A549 (cell line): ENCODE results near the gene POC1B. TPM values are rescaled to one million over a fixed set of nuclear protein-coding genes. Genes with fewer than 3 reads are reported as not detected.

Experiments
- ATAC-seq, 2 experiments: fragments of 200-7000 bp in 1 of 2; fragments of >200 bp in 1 of 2; cut with Nextera tagmentation in 1 of 2; cut with Tn5 transposase in 1 of 2; 3 replicates each; pipeline versions ENCODE4 v1.8.0 to v1.9.1; 2018 to 2020; ENCODE audit warnings: mild to moderate bottlenecking in 1 of 2, moderate library complexity in 1 of 2
- CTCF ChIA-PET: fragments of 300-600 bp; sonication (Branson Sonifier 250); formaldehyde crosslinking; extraction: SDS; loops from one replicate; lab custom pipeline; 2021; ENCODE audit warnings: antibody characterized with exemption, inconsistent platforms; lab: Yijun Ruan, JAX
- POLR2A ChIA-PET: fragments of 350-600 bp; formaldehyde crosslinking; extraction: SDS; loops from one replicate; lab custom pipeline; 2021; ENCODE audit warnings: antibody characterized with exemption, inconsistent platforms; lab: Yijun Ruan, JAX
- DNase-seq, 2 experiments: peaks; one replicate each; pipeline versions ENCODE4 v3.0.0 to v3.0.0-alpha.2; 2011 to 2016; ENCODE audit warnings: low read depth in 1 of 2, low spot score in 1 of 2
- FAIRE-seq: peaks from 2 replicates; lab custom pipeline; 2011; peaks lifted over from hg19 to GRCh38; lab: Jason Lieb, UNC
- H3K27ac ChIP-seq, 2 experiments: fragments of >200 bp; sonication (Bioruptor Twin); formaldehyde crosslinking; 3 replicates each; pipeline ENCODE4 v1.5.1; 2016 to 2017
- H3K4me1 ChIP-seq: fragments of >200 bp; sonication (Bioruptor Twin); formaldehyde crosslinking; 3 replicates; pipeline ENCODE4 v1.6.1; 2016
- H3K4me2 ChIP-seq: fragments of >200 bp; sonication (Bioruptor Twin); formaldehyde crosslinking; 3 replicates; pipeline ENCODE4 v1.6.1; 2016
- H3K4me3 ChIP-seq: fragments of >200 bp; sonication (Bioruptor Twin); formaldehyde crosslinking; 3 replicates; pipeline ENCODE4 v1.5.1; 2016
- H3K9me3 ChIP-seq: fragments of >200 bp; sonication (Bioruptor Twin); formaldehyde crosslinking; 3 replicates; pipeline ENCODE4 v1.6.1; 2016
- CEBPB ChIP-seq, 2 experiments: fragments of >200 bp in 1 of 2; sonication (Bioruptor Twin) in 1 of 2; formaldehyde crosslinking in 1 of 2; IDR thresholded peaks; 2 replicates each; pipeline ENCODE4 v1.6.1; 2012 to 2016
- CHD2 ChIP-seq: fragments of 150-350 bp; IDR thresholded peaks from 2 replicates; pipeline ENCODE4 v1.6.1; 2014; ENCODE audit warnings: low read length; ENCODE audit not compliant: partially characterized antibody
- CHD4 ChIP-seq: fragments of 200-600 bp; sonication (generic); IDR thresholded peaks from 2 replicates; pipeline ENCODE4 v1.6.1; 2016; ENCODE audit warnings: antibody characterized with exemption, mild to moderate bottlenecking, borderline replicate concordance
- E2F6 ChIP-seq: IDR thresholded peaks from 2 replicates; pipeline ENCODE4 v1.6.1; 2012; ENCODE audit warnings: low read depth, borderline replicate concordance
- ELK1 ChIP-seq: fragments of 150-350 bp; IDR thresholded peaks from 2 replicates; pipeline ENCODE4 v1.6.1; 2014; ENCODE audit warnings: low read depth, mild to moderate bottlenecking, low read length
- ESRRA ChIP-seq: fragments of 150-350 bp; IDR thresholded peaks from 2 replicates; pipeline ENCODE4 v1.6.1; 2014; ENCODE audit warnings: mild to moderate bottlenecking, low read length, borderline replicate concordance
- GATA3 ChIP-seq: IDR thresholded peaks from 2 replicates; pipeline ENCODE4 v1.6.1; 2012; ENCODE audit warnings: borderline replicate concordance
- HES2 ChIP-seq: fragments of >200 bp; sonication (Bioruptor Twin); formaldehyde crosslinking; IDR thresholded peaks from 2 replicates; pipeline ENCODE4 v1.6.1; 2016
- HEYL ChIP-seq: fragments of 250-450 bp; sonication (Bioruptor Pico); IDR thresholded peaks from 2 replicates; pipeline ENCODE4 v1.8.0; 2021; ENCODE audit warnings: mild to moderate bottlenecking, moderate library complexity
- HOXB5 ChIP-seq: fragments of 250-450 bp; sonication (Bioruptor Pico); IDR thresholded peaks from 2 replicates; pipeline ENCODE4 v1.5.0; 2020; ENCODE audit warnings: mild to moderate bottlenecking, moderate library complexity
- JUN ChIP-seq, 2 experiments: fragments of >200 bp; sonication (Bioruptor Twin); formaldehyde crosslinking; IDR thresholded peaks; 2 replicates in 1 of 2; 3 replicates in 1 of 2; pipeline ENCODE4 v1.6.1; 2016 to 2017
- KDM5A ChIP-seq: fragments of 200-600 bp; sonication (generic); IDR thresholded peaks from 2 replicates; pipeline ENCODE4 v1.6.1; 2016; ENCODE audit warnings: antibody characterized with exemption, mild to moderate bottlenecking
- MAFK ChIP-seq: fragments of 450-650 bp; IDR thresholded peaks from 2 replicates; pipeline ENCODE4 v1.6.1; 2014; ENCODE audit not compliant: partially characterized antibody
- MAX ChIP-seq: IDR thresholded peaks from 2 replicates; pipeline ENCODE4 v1.6.1; 2012
- MAZ ChIP-seq: fragments of 150-350 bp; IDR thresholded peaks from 2 replicates; pipeline ENCODE4 v1.6.1; 2014; ENCODE audit warnings: antibody characterized with exemption, low read depth, low read length, borderline replicate concordance
- NPAS2 ChIP-seq: fragments of 250-450 bp; sonication (Bioruptor Pico); IDR thresholded peaks from 2 replicates; pipeline ENCODE4 v1.8.0; 2022; ENCODE audit warnings: mild to moderate bottlenecking, moderate library complexity, borderline replicate concordance
- NR3C1 ChIP-seq: fragments of >200 bp; sonication (Bioruptor Twin); formaldehyde crosslinking; IDR thresholded peaks from 3 replicates; pipeline ENCODE4 v1.6.1; 2017
- PHF8 ChIP-seq: fragments of 200-600 bp; sonication (generic); IDR thresholded peaks from 2 replicates; pipeline ENCODE4 v1.6.1; 2016; ENCODE audit warnings: low read depth, mild to moderate bottlenecking, antibody characterized with exemption, moderate library complexity, borderline replicate concordance
- POLR2A ChIP-seq: IDR thresholded peaks from 2 replicates; pipeline ENCODE4 v1.6.1; 2012; ENCODE audit warnings: mild to moderate bottlenecking, low read length
- RAD21 ChIP-seq, 2 experiments: fragments of >200 bp in 1 of 2; sonication (Bioruptor Twin) in 1 of 2; formaldehyde crosslinking in 1 of 2; IDR thresholded peaks in 1 of 2; conservative IDR thresholded peaks in 1 of 2; 2 replicates in 1 of 2; 3 replicates in 1 of 2; pipeline ENCODE4 v1.6.1; 2012 to 2018; ENCODE audit warnings: inconsistent platforms in 1 of 2
- RCOR1 ChIP-seq: fragments of 150-350 bp; IDR thresholded peaks from 2 replicates; pipeline ENCODE4 v1.6.1; 2014; ENCODE audit warnings: antibody characterized with exemption, low read length, low read depth
- RNF2 ChIP-seq: fragments of 200-600 bp; sonication (generic); IDR thresholded peaks from 2 replicates; pipeline ENCODE4 v1.6.1; 2016; ENCODE audit warnings: low read depth, mild to moderate bottlenecking, antibody characterized with exemption, moderate library complexity, borderline replicate concordance
- SMC3 ChIP-seq: fragments of >200 bp; sonication (Bioruptor Twin); formaldehyde crosslinking; IDR thresholded peaks from 3 replicates; pipeline ENCODE4 v1.6.1; 2018; ENCODE audit warnings: inconsistent platforms
- TFCP2L1 ChIP-seq: fragments of 250-450 bp; sonication (Bioruptor Pico); IDR thresholded peaks from 2 replicates; pipeline ENCODE4 v1.5.0; 2021; ENCODE audit warnings: mild to moderate bottlenecking
- TP53 ChIP-seq: fragments of 250-450 bp; sonication (Bioruptor Pico); IDR thresholded peaks from 2 replicates; pipeline ENCODE4 v1.5.0; 2021; ENCODE audit warnings: mild to moderate bottlenecking, moderate library complexity
- USF2 ChIP-seq: fragments of 450-650 bp; IDR thresholded peaks from 2 replicates; pipeline ENCODE4 v1.6.1; 2014; ENCODE audit warnings: antibody characterized with exemption
- ZC3H11A ChIP-seq: fragments of 450-650 bp; IDR thresholded peaks from 2 replicates; pipeline ENCODE4 v1.6.1; 2014; ENCODE audit warnings: antibody characterized with exemption, mild to moderate bottlenecking
- ZFP36 ChIP-seq: fragments of 450-650 bp; IDR thresholded peaks from 2 replicates; pipeline ENCODE4 v1.6.1; 2014; ENCODE audit warnings: borderline replicate concordance; ENCODE audit not compliant: partially characterized antibody
- ZNF302 ChIP-seq: fragments of 250-450 bp; sonication (Bioruptor Pico); IDR thresholded peaks from 2 replicates; pipeline ENCODE4 v1.9.0; 2021; ENCODE audit warnings: inconsistent platforms, mild to moderate bottlenecking, moderate library complexity
- ZSCAN20 ChIP-seq: fragments of 250-450 bp; sonication (Bioruptor Pico); IDR thresholded peaks from 2 replicates; pipeline ENCODE4 v1.8.0; 2022; ENCODE audit warnings: mild to moderate bottlenecking, moderate library complexity
- WGBS: methylation state at CpG from one replicate; pipeline ENCODE4 v1.1.6; 2017; ENCODE audit errors: missing lambda C conversion rate; 5-methylcytosine and 5-hydroxymethylcytosine counted together
- polyA plus RNA-seq, 4 experiments: library from polyadenylated mRNA; depleted of rRNA in 3 of 4; stranded (reverse); fragments of >200 nt; fragmentation: RNase III in 1 of 4; extraction: RNeasy Plus Mini Kit Qiagen cat#74134 plus additional on column Dnase treatment in 1 of 4; gene quantifications; 2 replicates in 3 of 4; 3 replicates in 1 of 4; pipeline ENCODE4 v1.2.3, GENCODE V29; 2011 to 2017

The POC1B gene
- polyA plus RNA-seq, 2 of the 4 experiments (the other 2 are of a cell fraction), result 10.8 to 38.6 TPM

- 91% methylated on average over 7 of the region's 7 CpGs for WGBS
- ChIA-PET CTCF (interaction anchor here (1.2 to 1.6 kb wide), 4 partner anchors 70 to 437 kb away, joined by 3 to 5 read pairs (median 4); partner anchors contain the start of gene GALNT4), POLR2A (no interaction called here)
- H3K4me3 ChIP-seq, result no peak overlapping the region
- DNase-seq, result no peak
- peaks cover 15% of the 10 kb centered on the region; the same call in 2 of the 3 replicates for H3K4me1 ChIP-seq
- peak; percentile 36 to 39; a peak in 3 of 6 replicates for ATAC-seq
- FAIRE-seq, result no peak
- no peak overlapping the region for H3K4me2 ChIP-seq
- H3K9me3 ChIP-seq, result no peaks in the 10 kb centered on the region
- TF ChIP-seq HOXB5 (no peak), RCOR1 (no peak), ELK1 (no peak), ZSCAN20 (CRISPR knock-in tag) (no peak), ESRRA (no peak), SMC3 (no peak), ZC3H11A (no peak), PHF8 (no peak), CHD4 (no peak), RNF2 (no peak), CEBPB (IDR thresholded peaks at IDR 0.05) (no peak), POLR2A (no peak), HEYL (CRISPR knock-in tag) (no peak), MAZ (no peak), TP53 (no peak), CHD2 (no peak), USF2 (no peak), MAX (no peak), RAD21 (conservative IDR thresholded peaks at IDR 0.05 in 1 of 2, IDR thresholded peaks at IDR 0.05 in 1 of 2) (no peak)
- no peak overlapping the region for H3K27ac ChIP-seq
These were observed 71.6 kb downstream of the POC1B start for GRCh38 chr12:89454080-89454848.

- Histone ChIP-seq H3K9me3 (no peaks in the 10 kb centered on the region), H3K4me2 (no peak overlapping the region), H3K4me1 (peaks cover 15% of the 10 kb centered on the region; the same call in 2 of the 3 replicates), H3K4me3 (no peak overlapping the region)
- DNase-seq (peak in 1 of 2 experiments; percentile 35), ATAC-seq (peak in 1 of 2 experiments; percentile 52; a peak in 4 of 6 replicates), FAIRE-seq (peak; percentile 32)
- POLR2A ChIA-PET, result no interaction called here
- CTCF ChIA-PET, result interaction anchor here (1.3 to 1.6 kb wide), 2 partner anchors 401 to 436 kb away, joined by 4 to 5 read pairs; no protein-coding TSS in a partner anchor
- WGBS, result 82% methylated on average over 6 of the region's 6 CpGs
- TF ChIP-seq RNF2, result no peak
- no peak for TF ChIP-seq RAD21 (conservative IDR thresholded peaks at IDR 0.05 in 1 of 2, IDR thresholded peaks at IDR 0.05 in 1 of 2)
- no peak for TF ChIP-seq ZNF302 (CRISPR knock-in tag)
- no peak for TF ChIP-seq TFCP2L1 (CRISPR knock-in tag)
- TF ChIP-seq HES2, result no peak
- TF ChIP-seq MAFK, result no peak
- TF ChIP-seq JUN (IDR thresholded peaks at IDR 0.05), result no peak
- no peak for TF ChIP-seq E2F6
- no peak for TF ChIP-seq HEYL (CRISPR knock-in tag)
- TF ChIP-seq GATA3, result no peak
- TF ChIP-seq NR3C1, result no peak
- TF ChIP-seq CHD2, result no peak
- TF ChIP-seq KDM5A, result no peak
- no peak for TF ChIP-seq ZFP36
- no peak for TF ChIP-seq PHF8
- TF ChIP-seq NPAS2 (CRISPR knock-in tag), result no peak
- TF ChIP-seq, all 56 proteins: peak for 0
- H3K27ac ChIP-seq, result no peak overlapping the region; a peak in 1 of 6 replicates
These were observed 72.5 kb downstream of the POC1B start for GRCh38 chr12:89453121-89453978.
